ENCODE measurements around the gene C19orf38. TPM values are rescaled to one million over a fixed set of nuclear protein-coding genes. Genes with fewer than 3 reads are reported as not detected.
A peak's percentile ranks its signal among the peaks of the same experiment; 100 is the strongest.

C19orf38 gene
- total and polyA plus RNA-seq, 9 of the 15 experiments (the other 6 are each of a cell fraction or from before 2014, with no cell fraction given), result 0.14 to 0.18 TPM; not detected in 7

DNA sequence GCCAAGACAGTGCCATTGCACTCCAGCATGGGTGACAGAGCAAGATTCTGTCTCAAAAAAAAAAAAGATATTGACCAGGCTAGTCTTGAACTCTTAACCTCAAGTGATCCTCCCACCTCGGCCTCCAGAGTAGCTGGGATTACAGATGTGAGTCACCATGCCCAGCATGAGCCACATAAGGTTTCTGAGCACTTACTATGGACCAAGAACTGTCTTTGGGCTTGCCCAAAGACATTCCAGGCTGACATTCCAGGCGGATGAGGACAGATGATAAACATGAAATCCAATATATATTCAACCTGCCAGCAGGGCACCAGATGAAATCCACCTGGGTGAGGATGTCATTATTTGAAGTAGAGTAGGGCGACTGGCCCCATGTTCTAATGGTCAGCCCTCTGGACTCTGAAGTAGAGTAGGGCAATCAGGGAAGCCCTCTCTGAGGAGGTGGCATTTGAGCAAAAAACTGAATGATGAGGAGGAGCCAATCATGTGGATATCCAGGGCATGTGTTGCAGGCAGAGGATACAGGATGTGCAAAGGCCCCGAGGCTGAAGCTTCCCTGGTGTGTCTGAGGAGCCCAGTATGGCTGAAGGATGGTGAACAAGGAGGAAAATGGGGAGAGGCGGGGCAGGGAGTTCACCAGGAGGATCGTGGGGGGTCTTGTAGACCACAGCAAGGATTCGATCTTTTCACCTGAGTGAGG is 4.0 kb downstream of the C19orf38 start:
- POLR2A ChIA-PET, result interaction anchor here (0.6 to 1.1 kb wide), 4 partner anchors 12 to 244 kb away, joined by 3 to 4 read pairs (median 3); no protein-coding TSS in a partner anchor
- no peaks in the 10 kb centered on the region for H3K27me3 ChIP-seq (ENCODE audit: control insufficient read depth in 2 of 2, insufficient read depth in 2 of 2, low read length in 2 of 2)
- in situ Hi-C loops (cut with MboI) (no loop called here), intact Hi-C loops (cut with micrococcal nuclease) (no loop called here)
- no peak for DNase-seq (ENCODE audit: extremely low read depth in 1 of 4, low spot score in 3 of 4)
- no peaks in the 10 kb centered on the region for H3K36me3 ChIP-seq (ENCODE audit: control insufficient read depth, insufficient read depth, low read length)
- no peaks in the 10 kb centered on the region for H3K79me2 ChIP-seq (ENCODE audit: control insufficient read depth, insufficient read depth, low read length)
- ATAC-seq, result no peak
- no peak overlapping the region for H2AFZ ChIP-seq (ENCODE audit: low read depth, low read length)
- no TSS peak for BruUV-seq (replicated peaks)
- H3K27ac ChIP-seq (ENCODE audit: extremely low read depth, low read depth, low read length), result no peak overlapping the region
- H3K9me1 ChIP-seq (ENCODE audit: control insufficient read depth, insufficient read depth, low read length), result no peaks in the 10 kb centered on the region
- no peaks in the 10 kb centered on the region for H4K20me1 ChIP-seq (replicated peaks; ENCODE audit: control insufficient read depth, insufficient read depth, low read length)
- H3K4me1 ChIP-seq (replicated peaks in 1 of 2; ENCODE audit: control insufficient read depth in 2 of 2, insufficient read depth in 2 of 2, low read length in 2 of 2), result peaks cover 0 to 8% of the 10 kb centered on the region in 2 experiments; a peak in 1 of 5 replicates
- no peak overlapping the region for H3K4me2 ChIP-seq (ENCODE audit: insufficient read depth, low read length)
- CTCF ChIA-PET (ENCODE audit: low intra/inter-chr PET ratio), result no interaction called here
- WGBS (ENCODE audit: insufficient coverage, low coverage, missing lambda C conversion rate), result 23% methylated on average over 7 of the region's 7 CpGs
- no peak overlapping the region for H3K4me3 ChIP-seq
- FAIRE-seq, result no peak
- no peak overlapping the region for H3K9ac ChIP-seq (ENCODE audit: insufficient read depth in 1 of 2, low read depth in 2 of 2, low read length in 2 of 2)
- H3K9me3 ChIP-seq (replicated peaks; ENCODE audit: control insufficient read depth, insufficient read depth, low read depth, low read length), result no peaks in the 10 kb centered on the region
- TF ChIP-seq TAF15 (IDR thresholded peaks at IDR 0.05; ENCODE audit: low read depth, low read length) (no peak), RUNX1 (IDR thresholded peaks at IDR 0.05; ENCODE audit: low read depth) (no peak), ZNF76 (CRISPR knock-in tag; IDR thresholded peaks at IDR 0.05; ENCODE audit: borderline replicate concordance) (no peak), CXXC5 (CRISPR knock-in tag; IDR thresholded peaks at IDR 0.05) (no peak), ZBTB8A (IDR thresholded peaks at IDR 0.05; ENCODE audit: partially characterized antibody) (no peak), CBX5 (IDR thresholded peaks at IDR 0.05; ENCODE audit: borderline replicate concordance, low read depth) (no peak), RBM25 (IDR thresholded peaks at IDR 0.05; ENCODE audit: low read depth, low read length, severe bottlenecking) (peak; percentile 57), FOXA3 (CRISPR knock-in tag; conservative IDR thresholded peaks at IDR 0.05 in 1 of 2, IDR thresholded peaks at IDR 0.05 in 1 of 2) (no peak), E2F3 (CRISPR knock-in tag; IDR thresholded peaks at IDR 0.05) (no peak), MBD1 (CRISPR knock-in tag; IDR thresholded peaks at IDR 0.05) (no peak), MYBL2 (IDR thresholded peaks at IDR 0.05; ENCODE audit: low read depth) (no peak), MYBL2 (CRISPR knock-in tag; IDR thresholded peaks at IDR 0.05; ENCODE audit: borderline replicate concordance) (no peak), SREBF2 (CRISPR knock-in tag; IDR thresholded peaks at IDR 0.05) (no peak), NCOA1 (IDR thresholded peaks at IDR 0.05; ENCODE audit: low read depth) (no peak), ZHX1 (conservative IDR thresholded peaks at IDR 0.05; ENCODE audit: low read length) (no peak), ZNF311 (CRISPR knock-in tag; IDR thresholded peaks at IDR 0.05) (no peak)
- TF ChIP-seq, protein P1, sequence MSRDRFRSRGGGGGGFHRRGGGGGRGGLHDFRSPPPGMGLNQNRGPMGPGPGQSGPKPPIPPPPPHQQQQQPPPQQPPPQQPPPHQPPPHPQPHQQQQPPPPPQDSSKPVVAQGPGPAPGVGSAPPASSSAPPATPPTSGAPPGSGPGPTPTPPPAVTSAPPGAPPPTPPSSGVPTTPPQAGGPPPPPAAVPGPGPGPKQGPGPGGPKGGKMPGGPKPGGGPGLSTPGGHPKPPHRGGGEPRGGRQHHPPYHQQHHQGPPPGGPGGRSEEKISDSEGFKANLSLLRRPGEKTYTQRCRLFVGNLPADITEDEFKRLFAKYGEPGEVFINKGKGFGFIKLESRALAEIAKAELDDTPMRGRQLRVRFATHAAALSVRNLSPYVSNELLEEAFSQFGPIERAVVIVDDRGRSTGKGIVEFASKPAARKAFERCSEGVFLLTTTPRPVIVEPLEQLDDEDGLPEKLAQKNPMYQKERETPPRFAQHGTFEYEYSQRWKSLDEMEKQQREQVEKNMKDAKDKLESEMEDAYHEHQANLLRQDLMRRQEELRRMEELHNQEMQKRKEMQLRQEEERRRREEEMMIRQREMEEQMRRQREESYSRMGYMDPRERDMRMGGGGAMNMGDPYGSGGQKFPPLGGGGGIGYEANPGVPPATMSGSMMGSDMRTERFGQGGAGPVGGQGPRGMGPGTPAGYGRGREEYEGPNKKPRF (IDR thresholded peaks at IDR 0.05; ENCODE audit: low read depth, low read length), result no peak

All from K562 (cell line).